ENCODE results near the gene RAB10. TPM values are rescaled to one million over a fixed set of nuclear protein-coding genes. Genes with fewer than 3 reads are reported as not detected.
A peak's percentile ranks its signal among the peaks of the same experiment; 100 is the strongest.

Gene RAB10
- total and polyA plus RNA-seq, 9 of the 15 experiments (the other 6 are each of a cell fraction or from before 2014, with no cell fraction given): 25.1 to 214 (median 157) TPM

- TF ChIP-seq KHSRP (IDR thresholded peaks at IDR 0.05) (no peak), ZNF274 (IDR thresholded peaks at IDR 0.05; ENCODE audit: borderline replicate concordance, low read depth, low read length) (no peak), RNF219 (CRISPR knock-in tag; IDR thresholded peaks at IDR 0.05) (no peak), ZNF76 (CRISPR knock-in tag; IDR thresholded peaks at IDR 0.05; ENCODE audit: borderline replicate concordance) (no peak), THRB (CRISPR knock-in tag; conservative IDR thresholded peaks at IDR 0.05) (no peak), ELK1 (CRISPR knock-in tag; IDR thresholded peaks at IDR 0.05) (no peak), CREB1 (IDR thresholded peaks at IDR 0.05) (0 out of 2 replicates have a peak, but pooled peaks have one; percentile 18), CREB1 (CRISPR knock-in tag; IDR thresholded peaks at IDR 0.05) (no peak), C11orf30 (IDR thresholded peaks at IDR 0.05; ENCODE audit: low read depth) (no peak), EP400 (IDR thresholded peaks at IDR 0.05) (peak; percentile 60), STAT6 (CRISPR knock-in tag; IDR thresholded peaks at IDR 0.05) (no peak)
- TF ChIP-seq, protein P1, sequence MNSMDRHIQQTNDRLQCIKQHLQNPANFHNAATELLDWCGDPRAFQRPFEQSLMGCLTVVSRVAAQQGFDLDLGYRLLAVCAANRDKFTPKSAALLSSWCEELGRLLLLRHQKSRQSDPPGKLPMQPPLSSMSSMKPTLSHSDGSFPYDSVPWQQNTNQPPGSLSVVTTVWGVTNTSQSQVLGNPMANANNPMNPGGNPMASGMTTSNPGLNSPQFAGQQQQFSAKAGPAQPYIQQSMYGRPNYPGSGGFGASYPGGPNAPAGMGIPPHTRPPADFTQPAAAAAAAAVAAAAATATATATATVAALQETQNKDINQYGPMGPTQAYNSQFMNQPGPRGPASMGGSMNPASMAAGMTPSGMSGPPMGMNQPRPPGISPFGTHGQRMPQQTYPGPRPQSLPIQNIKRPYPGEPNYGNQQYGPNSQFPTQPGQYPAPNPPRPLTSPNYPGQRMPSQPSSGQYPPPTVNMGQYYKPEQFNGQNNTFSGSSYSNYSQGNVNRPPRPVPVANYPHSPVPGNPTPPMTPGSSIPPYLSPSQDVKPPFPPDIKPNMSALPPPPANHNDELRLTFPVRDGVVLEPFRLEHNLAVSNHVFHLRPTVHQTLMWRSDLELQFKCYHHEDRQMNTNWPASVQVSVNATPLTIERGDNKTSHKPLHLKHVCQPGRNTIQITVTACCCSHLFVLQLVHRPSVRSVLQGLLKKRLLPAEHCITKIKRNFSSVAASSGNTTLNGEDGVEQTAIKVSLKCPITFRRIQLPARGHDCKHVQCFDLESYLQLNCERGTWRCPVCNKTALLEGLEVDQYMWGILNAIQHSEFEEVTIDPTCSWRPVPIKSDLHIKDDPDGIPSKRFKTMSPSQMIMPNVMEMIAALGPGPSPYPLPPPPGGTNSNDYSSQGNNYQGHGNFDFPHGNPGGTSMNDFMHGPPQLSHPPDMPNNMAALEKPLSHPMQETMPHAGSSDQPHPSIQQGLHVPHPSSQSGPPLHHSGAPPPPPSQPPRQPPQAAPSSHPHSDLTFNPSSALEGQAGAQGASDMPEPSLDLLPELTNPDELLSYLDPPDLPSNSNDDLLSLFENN (IDR thresholded peaks at IDR 0.05; ENCODE audit: low read depth in 2 of 2, low read length in 2 of 2): peak in 1 of 2 experiments; percentile 35; a peak in 1 of 4 replicates
- TF ChIP-seq, protein P2, sequence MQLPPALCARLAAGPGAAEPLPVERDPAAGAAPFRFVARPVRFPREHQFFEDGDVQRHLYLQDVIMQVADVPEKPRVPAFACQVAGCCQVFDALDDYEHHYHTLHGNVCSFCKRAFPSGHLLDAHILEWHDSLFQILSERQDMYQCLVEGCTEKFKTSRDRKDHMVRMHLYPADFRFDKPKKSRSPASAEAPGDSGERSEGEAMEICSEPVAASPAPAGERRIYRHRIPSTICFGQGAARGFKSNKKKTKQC (CRISPR knock-in tag; IDR thresholded peaks at IDR 0.05): no peak
- TF ChIP-seq, protein P3, sequence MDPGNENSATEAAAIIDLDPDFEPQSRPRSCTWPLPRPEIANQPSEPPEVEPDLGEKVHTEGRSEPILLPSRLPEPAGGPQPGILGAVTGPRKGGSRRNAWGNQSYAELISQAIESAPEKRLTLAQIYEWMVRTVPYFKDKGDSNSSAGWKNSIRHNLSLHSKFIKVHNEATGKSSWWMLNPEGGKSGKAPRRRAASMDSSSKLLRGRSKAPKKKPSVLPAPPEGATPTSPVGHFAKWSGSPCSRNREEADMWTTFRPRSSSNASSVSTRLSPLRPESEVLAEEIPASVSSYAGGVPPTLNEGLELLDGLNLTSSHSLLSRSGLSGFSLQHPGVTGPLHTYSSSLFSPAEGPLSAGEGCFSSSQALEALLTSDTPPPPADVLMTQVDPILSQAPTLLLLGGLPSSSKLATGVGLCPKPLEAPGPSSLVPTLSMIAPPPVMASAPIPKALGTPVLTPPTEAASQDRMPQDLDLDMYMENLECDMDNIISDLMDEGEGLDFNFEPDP (CRISPR knock-in tag; IDR thresholded peaks at IDR 0.05): peak; percentile 43; the same call in 1 of the 2 replicates
Observed at GRCh38 chr2:26033270-26033817, 540 bp upstream of the RAB10 start (continued).
